ENCODE results near the gene WAPL.

DNA sequence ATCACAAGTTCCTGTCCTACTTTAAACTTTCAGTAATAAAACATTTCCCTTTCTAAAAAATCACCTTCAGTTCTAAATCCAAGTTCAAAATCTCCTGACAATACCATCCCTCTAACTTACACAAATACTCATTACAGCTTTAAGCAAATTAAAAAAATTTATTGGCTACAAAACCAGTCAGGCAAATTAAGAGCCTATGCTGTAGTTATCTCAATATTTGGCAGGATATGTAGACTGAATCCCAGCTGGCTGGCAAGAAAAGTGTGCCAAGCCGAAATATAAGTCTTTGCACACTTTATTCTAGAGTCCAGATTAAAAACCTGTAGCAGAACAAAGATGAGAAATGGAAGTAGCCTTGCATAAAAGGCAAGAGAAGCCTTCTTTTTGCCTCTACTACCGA lies 9.5 kb downstream of the WAPL start:
- TF ChIP-seq POLR2A (IDR thresholded peaks at IDR 0.05; ENCODE audit: low read length), result no peak
- TF ChIP-seq GATA1 (IDR thresholded peaks at IDR 0.05; ENCODE audit: low read depth, low read length), result no peak
